PC-3 (cell line): Measurements from ENCODE around the gene TEC. TPM values are rescaled to one million over a fixed set of nuclear protein-coding genes. Genes with fewer than 3 reads are reported as not detected.

ENCODE experiments used
- ATAC-seq: fragments of 200-7000 bp; cut with Tn5 transposase; 2 replicates; pipeline ENCODE4 v1.9.1; 2020; ENCODE audit warnings: mild to moderate bottlenecking, moderate library complexity
- BruUV-seq: library from RNA; stranded (reverse); fragments of 400-500 nt; replicated peaks from 2 replicates; lab custom pipeline; 2021; lab: Mats Ljungman, UMichigan
- CTCF ChIA-PET: fragments of 300-600 bp; sonication (Branson Sonifier 250); formaldehyde crosslinking; loops from one replicate; lab custom pipeline; 2022; ENCODE audit warnings: antibody characterized with exemption; lab: Charles Lee
- POLR2A ChIA-PET: fragments of 300-600 bp; sonication (Branson Sonifier 250); formaldehyde crosslinking; loops from one replicate; lab custom pipeline; 2022; ENCODE audit warnings: antibody characterized with exemption; ENCODE audit not compliant: unreplicated experiment; lab: Charles Lee
- DNase-seq: peaks from one replicate; pipeline ENCODE4 v3.0.0-alpha.2; 2015
- H2AFZ ChIP-seq: fragments of 300-600 bp; sonication (generic); 2 replicates; pipeline ENCODE4 v1.6.0; 2016; ENCODE audit warnings: antibody characterized with exemption, low read length
- H3F3A ChIP-seq: fragments of 300-600 bp; sonication (generic); one replicate; pipeline ENCODE4 v1.6.0; 2017; ENCODE audit warnings: antibody characterized with exemption, low read length, control low read depth, mild to moderate bottlenecking; ENCODE audit not compliant: unreplicated experiment
- H3K27ac ChIP-seq: fragments of 300-600 bp; sonication (generic); 2 replicates; pipeline ENCODE4 v1.5.1; 2016; ENCODE audit warnings: mild to moderate bottlenecking, low read length
- H3K27me3 ChIP-seq: fragments of 300-600 bp; sonication (generic); 2 replicates; pipeline ENCODE4 v1.6.1; 2016; ENCODE audit warnings: low read length, mixed read lengths
- H3K36me3 ChIP-seq: fragments of 300-600 bp; sonication (generic); 2 replicates; pipeline ENCODE4 v1.6.1; 2016; ENCODE audit warnings: low read depth, mixed run types, low read length, mixed read lengths
- H3K4me1 ChIP-seq: fragments of 300-600 bp; sonication (generic); 2 replicates; pipeline ENCODE4 v1.5.1; 2016; ENCODE audit warnings: low read length; ENCODE audit not compliant: insufficient read depth
- H3K4me2 ChIP-seq: fragments of 300-600 bp; sonication (generic); 2 replicates; pipeline ENCODE4 v1.6.0; 2016; ENCODE audit warnings: low read length
- H3K4me3 ChIP-seq: fragments of 300-600 bp; sonication (generic); 2 replicates; pipeline ENCODE4 v1.5.1; 2016; ENCODE audit warnings: mild to moderate bottlenecking, low read length, mixed read lengths
- H3K79me2 ChIP-seq: fragments of 300-600 bp; sonication (generic); 2 replicates; pipeline ENCODE4 v1.6.1; 2017; ENCODE audit warnings: low read length, mixed read lengths
- H3K9ac ChIP-seq: fragments of 300-600 bp; sonication (generic); 2 replicates; pipeline ENCODE4 v1.6.0; 2016; ENCODE audit warnings: mild to moderate bottlenecking, low read length
- H3K9me2 ChIP-seq: fragments of 300-600 bp; sonication (generic); replicated peaks from 2 replicates; pipeline ENCODE4 v1.6.1; 2016; ENCODE audit warnings: mixed run types, low read length, mixed read lengths
- H3K9me3 ChIP-seq: fragments of 300-600 bp; sonication (generic); 2 replicates; pipeline ENCODE4 v1.6.1; 2016; ENCODE audit warnings: low read length, mixed read lengths
- H4K20me1 ChIP-seq: fragments of 300-600 bp; sonication (generic); 2 replicates; pipeline ENCODE4 v1.6.1; 2016; ENCODE audit warnings: low read length, mixed read lengths
- CTCF ChIP-seq: fragments of 300-600 bp; sonication (generic); conservative IDR thresholded peaks from 2 replicates; pipeline ENCODE4 v1.5.1; 2017; ENCODE audit warnings: antibody characterized with exemption, low read depth, mild to moderate bottlenecking, low read length
- EZH2 ChIP-seq: fragments of 300-600 bp; sonication (generic); IDR thresholded peaks from one replicate; pipeline ENCODE4 v1.6.1; 2017; ENCODE audit warnings: antibody characterized with exemption, mild to moderate bottlenecking, low read length; ENCODE audit not compliant: unreplicated experiment
- EZH2phosphoT487 ChIP-seq: fragments of 300-600 bp; sonication (generic); IDR thresholded peaks from 2 replicates; pipeline ENCODE4 v1.6.1; 2018; ENCODE audit warnings: mild to moderate bottlenecking, antibody characterized with exemption, low read length, borderline replicate concordance
- intact Hi-C: fragments of 100-400 bp; cut with micrococcal nuclease; formaldehyde crosslinking; loops from 2 replicates; pipeline ENCODE4 v1.9.0; 2023
- total RNA-seq: library from RNA; depleted of rRNA; stranded (reverse); fragments of >200 nt; gene quantifications from 2 replicates; pipeline ENCODE4 v1.2.3, GENCODE V29; 2014

TEC gene
- total RNA-seq, 1 experiment from 2014 or later, result 10.4 TPM

GRCh38 chr4:48127231-48127630 is 142.4 kb downstream of the TEC start:
- POLR2A ChIA-PET, result no interaction called here

GRCh38 chr4:48126621-48127020 is 143.0 kb downstream of the TEC start:
- Histone ChIP-seq H3K36me3 (no peaks in the 10 kb centered on the region), H3K4me1 (peaks cover 31% of the 10 kb centered on the region), H3K9ac (no peak overlapping the region), H3K9me3 (no peaks in the 10 kb centered on the region), H2AFZ (no peak overlapping the region), H4K20me1 (no peaks in the 10 kb centered on the region), H3K4me3 (no peak overlapping the region), H3F3A (no peaks in the 10 kb centered on the region), H3K9me2 (no peaks in the 10 kb centered on the region), H3K79me2 (no peaks in the 10 kb centered on the region), H3K27ac (no peak overlapping the region), H3K27me3 (no peaks in the 10 kb centered on the region), H3K4me2 (no peak overlapping the region)
- no peak for DNase-seq
- intact Hi-C loops, result loop anchor here (5.0 kb wide), 1 partner anchor 141 kb away; the partner anchor contains the start of gene TEC
- TF ChIP-seq EZH2, result no peak
- no peak for TF ChIP-seq EZH2phosphoT487
- TF ChIP-seq CTCF, result no peak
- no peak for ATAC-seq
- no TSS peak for BruUV-seq
- CTCF ChIA-PET, result interaction anchor here (1.1 kb wide), 1 partner anchor 149 kb away, joined by 3 read pairs; no protein-coding TSS in a partner anchor
- POLR2A ChIA-PET, result no interaction called here

More at GRCh38 chr4:48127231-48127630, 142.4 kb downstream of the TEC start:
- peaks cover 30% of the 10 kb centered on the region for H3K4me1 ChIP-seq
- no TSS peak for BruUV-seq
- H3K4me2 ChIP-seq, result peak overlapping the region; percentile 76
- intact Hi-C loops, result loop anchor here (5.0 kb wide), 1 partner anchor 140 kb away; the partner anchor contains the start of gene TEC
- no peak overlapping the region for H3K27ac ChIP-seq
- CTCF ChIA-PET, result interaction anchor here (1.1 to 1.2 kb wide), 3 partner anchors 18 to 152 kb away, joined by 3 to 4 read pairs (median 3); no protein-coding TSS in a partner anchor
- H3K79me2 ChIP-seq, result no peaks in the 10 kb centered on the region
- DNase-seq, result peak; percentile 30
- H3K4me3 ChIP-seq, result peak overlapping the region; percentile 37
- peak overlapping the region; percentile 37 for H2AFZ ChIP-seq
- H3F3A ChIP-seq, result no peaks in the 10 kb centered on the region
- no peaks in the 10 kb centered on the region for H3K9me3 ChIP-seq
- no peaks in the 10 kb centered on the region for H3K27me3 ChIP-seq
- no peaks in the 10 kb centered on the region for H4K20me1 ChIP-seq
- H3K9ac ChIP-seq, result no peak overlapping the region
- H3K36me3 ChIP-seq, result no peaks in the 10 kb centered on the region
- ATAC-seq, result peak; percentile 8; the same call in 1 of the 2 replicates
- H3K9me2 ChIP-seq, result no peaks in the 10 kb centered on the region
- no peak for TF ChIP-seq EZH2
- TF ChIP-seq CTCF, result no peak
- TF ChIP-seq EZH2phosphoT487, result no peak

- peaks cover 40% of the 10 kb centered on the region for H3K4me1 ChIP-seq
- no peaks in the 10 kb centered on the region for H3K79me2 ChIP-seq
- no peak overlapping the region for H3K9ac ChIP-seq
- ChIA-PET POLR2A (no interaction called here), CTCF (no interaction called here)
- no peaks in the 10 kb centered on the region for H3K9me3 ChIP-seq
- H3F3A ChIP-seq, result no peaks in the 10 kb centered on the region
- no peaks in the 10 kb centered on the region for H3K36me3 ChIP-seq
- H3K9me2 ChIP-seq, result no peaks in the 10 kb centered on the region
- BruUV-seq, result no TSS peak
- H3K4me2 ChIP-seq, result no peak overlapping the region
- H3K27ac ChIP-seq, result no peak overlapping the region
- ATAC-seq, result no peak
- intact Hi-C loops, result loop anchor here (5.0 kb wide), 1 partner anchor 142 kb away; the partner anchor contains the start of gene TEC
- no peaks in the 10 kb centered on the region for H3K27me3 ChIP-seq
- H2AFZ ChIP-seq, result no peak overlapping the region
- TF ChIP-seq EZH2phosphoT487 (no peak), EZH2 (no peak), CTCF (no peak)
- no peaks in the 10 kb centered on the region for H4K20me1 ChIP-seq
- no peak overlapping the region for H3K4me3 ChIP-seq
- DNase-seq, result no peak
These were observed 144.8 kb downstream of the TEC start for GRCh38 chr4:48124870-48125269.
